GM23248 (cell line): Measurements from ENCODE around the gene VPS36.

ENCODE experiments used
- EZH2 ChIP-seq: fragments of 200-600 bp; sonication (generic); IDR thresholded peaks from 2 replicates; pipeline ENCODE4 v1.6.1; 2018; ENCODE audit warnings: antibody characterized with exemption, mild to moderate bottlenecking; ENCODE audit not compliant: insufficient read depth, poor library complexity, severe bottlenecking
- EZH2phosphoT487 ChIP-seq: fragments of 200-600 bp; sonication (generic); IDR thresholded peaks from 2 replicates; pipeline ENCODE4 v1.6.1; 2018; ENCODE audit warnings: antibody characterized with exemption, moderate library complexity, mild to moderate bottlenecking, low read depth; ENCODE audit not compliant: insufficient read depth

GRCh38 chr13:52428295-52428694 is 22.1 kb downstream of the VPS36 start:
- no peak for TF ChIP-seq EZH2
- TF ChIP-seq EZH2phosphoT487 = no peak
